HG03039 (cell line): ENCODE results near the gene UTP15.

Experiments used
- ATAC-seq: cut with Tn5 transposase; IDR thresholded peaks from one replicate; pipeline ENCODE4 v1.9.1; 2021; ENCODE audit warnings: mild to moderate bottlenecking, moderate library complexity; ENCODE audit not compliant: unreplicated experiment

UTP15 gene

GRCh38 chr5:73620334-73620687, 54.8 kb downstream of the UTP15 start:
- ATAC-seq: no peak

GRCh38 chr5:73623060-73623459, 57.5 kb downstream of the UTP15 start:
- ATAC-seq: no peak

- no peak for ATAC-seq
These were observed 58.4 kb downstream of the UTP15 start for GRCh38 chr5:73623901-73624404.

GRCh38 chr5:73624888-73625287, 59.3 kb downstream of the UTP15 start:
- ATAC-seq: no peak

- ATAC-seq: peak; percentile 26
These were observed 59.9 kb downstream of the UTP15 start for GRCh38 chr5:73625372-73625943.

- peak; percentile 57 for ATAC-seq
These were observed 60.6 kb downstream of the UTP15 start, which contains the start of gene ARHGEF28 for GRCh38 chr5:73625944-73626811. Gene ARHGEF28, plus strand, starts transcription at chr5:73626196. Its CDS starts 58,656 bp downstream, at chr5:73684852.

GRCh38 chr5:73626814-73627313, 61.3 kb downstream of the UTP15 start:
- no peak for ATAC-seq

- no peak for ATAC-seq
These were observed 63.9 kb downstream of the UTP15 start for GRCh38 chr5:73629456-73629855.

- ATAC-seq: no peak
These were observed 65.2 kb downstream of the UTP15 start for GRCh38 chr5:73630765-73631164.

- ATAC-seq: no peak
These were observed 66.0 kb downstream of the UTP15 start for GRCh38 chr5:73631500-73631899.
